Measurements from ENCODE around the gene IL21R. TPM values are rescaled to one million over a fixed set of nuclear protein-coding genes. Genes with fewer than 3 reads are reported as not detected.

Gene IL21R
- total RNA-seq, 1 experiment from 2014 or later: 3.8 TPM

GRCh38 chr16:27444015-27444414 lies 42.0 kb downstream of the IL21R start:
- no peaks in the 10 kb centered on the region for H3K9me2 ChIP-seq (ENCODE audit: insufficient read depth)
- H3K27ac ChIP-seq: no peak overlapping the region
- ChIA-PET POLR2A (ENCODE audit: unreplicated experiment) (no interaction called here), CTCF (no interaction called here)
- H3F3A ChIP-seq (ENCODE audit: insufficient read depth, low read depth): no peaks in the 10 kb centered on the region
- H3K4me2 ChIP-seq: no peak overlapping the region
- no peak overlapping the region for H2AFZ ChIP-seq
- no peak for TF ChIP-seq EZH2 (IDR thresholded peaks at IDR 0.05; ENCODE audit: low read depth)
- TF ChIP-seq CTCF (conservative IDR thresholded peaks at IDR 0.05): no peak
- no peaks in the 10 kb centered on the region for H3K27me3 ChIP-seq (ENCODE audit: insufficient read depth, low read depth)
- no peak for DNase-seq
- H3K4me1 ChIP-seq (replicated peaks; ENCODE audit: insufficient read depth): no peaks in the 10 kb centered on the region
- no peaks in the 10 kb centered on the region for H3K36me3 ChIP-seq (ENCODE audit: low read depth)
- H3K9me3 ChIP-seq (ENCODE audit: insufficient read depth, low read depth): peaks cover 6% of the 10 kb centered on the region
- no TSS peak for BruUV-seq (replicated peaks)
- intact Hi-C loops (cut with micrococcal nuclease; ENCODE audit: unreplicated experiment): no loop called here
- H3K4me3 ChIP-seq: no peak overlapping the region
- no peaks in the 10 kb centered on the region for H4K20me1 ChIP-seq (ENCODE audit: insufficient read depth)
- no peaks in the 10 kb centered on the region for H3K79me2 ChIP-seq (ENCODE audit: low read depth)

- POLR2A ChIA-PET (ENCODE audit: unreplicated experiment): no interaction called here
- no peak overlapping the region for H3K4me3 ChIP-seq
- H3K4me2 ChIP-seq: no peak overlapping the region
- no TSS peak for BruUV-seq (replicated peaks)
- intact Hi-C loops (cut with micrococcal nuclease; ENCODE audit: unreplicated experiment): no loop called here
- H3K9me2 ChIP-seq (ENCODE audit: insufficient read depth): no peaks in the 10 kb centered on the region
- DNase-seq: no peak
- CTCF ChIA-PET: no interaction called here
- H3K9me3 ChIP-seq (ENCODE audit: insufficient read depth, low read depth): peaks cover 6% of the 10 kb centered on the region
- no peaks in the 10 kb centered on the region for H3K36me3 ChIP-seq (ENCODE audit: low read depth)
- H3K27ac ChIP-seq: no peak overlapping the region
- H4K20me1 ChIP-seq (ENCODE audit: insufficient read depth): no peaks in the 10 kb centered on the region
- no peaks in the 10 kb centered on the region for H3K79me2 ChIP-seq (ENCODE audit: low read depth)
- no peaks in the 10 kb centered on the region for H3F3A ChIP-seq (ENCODE audit: insufficient read depth, low read depth)
- H3K27me3 ChIP-seq (ENCODE audit: insufficient read depth, low read depth): no peaks in the 10 kb centered on the region
- H2AFZ ChIP-seq: no peak overlapping the region
- H3K4me1 ChIP-seq (replicated peaks; ENCODE audit: insufficient read depth): no peaks in the 10 kb centered on the region
- no peak for TF ChIP-seq CTCF (conservative IDR thresholded peaks at IDR 0.05)
- TF ChIP-seq EZH2 (IDR thresholded peaks at IDR 0.05; ENCODE audit: low read depth): no peak
These were observed 42.5 kb downstream of the IL21R start for GRCh38 chr16:27444470-27444869.

- H3K4me2 ChIP-seq: no peak overlapping the region
- no peak overlapping the region for H3K4me3 ChIP-seq
- no peaks in the 10 kb centered on the region for H3K4me1 ChIP-seq (replicated peaks; ENCODE audit: insufficient read depth)
- no peaks in the 10 kb centered on the region for H3F3A ChIP-seq (ENCODE audit: insufficient read depth, low read depth)
- H3K79me2 ChIP-seq (ENCODE audit: low read depth): no peaks in the 10 kb centered on the region
- DNase-seq: no peak
- TF ChIP-seq EZH2 (IDR thresholded peaks at IDR 0.05; ENCODE audit: low read depth): no peak
- peak; percentile 29; the same call in 1 of the 2 replicates for TF ChIP-seq CTCF (conservative IDR thresholded peaks at IDR 0.05)
- no peak overlapping the region for H3K27ac ChIP-seq
- H3K27me3 ChIP-seq (ENCODE audit: insufficient read depth, low read depth): peaks cover 9% of the 10 kb centered on the region
- no TSS peak for BruUV-seq (replicated peaks)
- CTCF ChIA-PET: interaction anchor here (0.6 kb wide), 1 partner anchor 280 kb away, joined by 4 read pairs; no protein-coding TSS in a partner anchor
- POLR2A ChIA-PET (ENCODE audit: unreplicated experiment): no interaction called here
- H3K36me3 ChIP-seq (ENCODE audit: low read depth): no peaks in the 10 kb centered on the region
- H4K20me1 ChIP-seq (ENCODE audit: insufficient read depth): no peaks in the 10 kb centered on the region
- no peaks in the 10 kb centered on the region for H3K9me2 ChIP-seq (ENCODE audit: insufficient read depth)
- H2AFZ ChIP-seq: no peak overlapping the region
- peaks cover 6% of the 10 kb centered on the region for H3K9me3 ChIP-seq (ENCODE audit: insufficient read depth, low read depth)
- intact Hi-C loops (cut with micrococcal nuclease; ENCODE audit: unreplicated experiment): no loop called here
These were observed 43.7 kb downstream of the IL21R start for GRCh38 chr16:27445502-27446175.
